ENCODE data around the gene BAHD1.

GRCh38 chr15:40450047-40450446, 9.3 kb downstream of the BAHD1 start:
- TF ChIP-seq, protein P1, sequence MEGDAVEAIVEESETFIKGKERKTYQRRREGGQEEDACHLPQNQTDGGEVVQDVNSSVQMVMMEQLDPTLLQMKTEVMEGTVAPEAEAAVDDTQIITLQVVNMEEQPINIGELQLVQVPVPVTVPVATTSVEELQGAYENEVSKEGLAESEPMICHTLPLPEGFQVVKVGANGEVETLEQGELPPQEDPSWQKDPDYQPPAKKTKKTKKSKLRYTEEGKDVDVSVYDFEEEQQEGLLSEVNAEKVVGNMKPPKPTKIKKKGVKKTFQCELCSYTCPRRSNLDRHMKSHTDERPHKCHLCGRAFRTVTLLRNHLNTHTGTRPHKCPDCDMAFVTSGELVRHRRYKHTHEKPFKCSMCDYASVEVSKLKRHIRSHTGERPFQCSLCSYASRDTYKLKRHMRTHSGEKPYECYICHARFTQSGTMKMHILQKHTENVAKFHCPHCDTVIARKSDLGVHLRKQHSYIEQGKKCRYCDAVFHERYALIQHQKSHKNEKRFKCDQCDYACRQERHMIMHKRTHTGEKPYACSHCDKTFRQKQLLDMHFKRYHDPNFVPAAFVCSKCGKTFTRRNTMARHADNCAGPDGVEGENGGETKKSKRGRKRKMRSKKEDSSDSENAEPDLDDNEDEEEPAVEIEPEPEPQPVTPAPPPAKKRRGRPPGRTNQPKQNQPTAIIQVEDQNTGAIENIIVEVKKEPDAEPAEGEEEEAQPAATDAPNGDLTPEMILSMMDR (conservative IDR thresholded peaks at IDR 0.05; ENCODE audit: low read length), result no peak
- TF ChIP-seq EZH2phosphoT487 (IDR thresholded peaks at IDR 0.05; ENCODE audit: borderline replicate concordance), result no peak

All from Loucy (cell line).